Measurements from ENCODE around the gene SPZ1.

GRCh38 chr5:80326468-80326867 is 6.7 kb downstream of the SPZ1 start:
- TF ChIP-seq CTCF (CRISPR knock-in tag; IDR thresholded peaks at IDR 0.05) (no peak), KDM1A (CRISPR knock-in tag; IDR thresholded peaks at IDR 0.05) (no peak), THAP9 (CRISPR knock-in tag; IDR thresholded peaks at IDR 0.05; ENCODE audit: borderline replicate concordance) (no peak), MXI1 (IDR thresholded peaks at IDR 0.05; ENCODE audit: borderline replicate concordance, low read depth, low read length) (no peak), MTA3 (CRISPR knock-in tag; IDR thresholded peaks at IDR 0.05) (no peak), YY1 (IDR thresholded peaks at IDR 0.05; ENCODE audit: insufficient read depth, insufficient replicate concordance, low read depth, low read length) (no peak), POLR2A (IDR thresholded peaks at IDR 0.05; ENCODE audit: insufficient read depth in 1 of 2, low read depth in 2 of 2, low read length in 2 of 2) (no peak), PRDM15 (CRISPR knock-in tag; IDR thresholded peaks at IDR 0.05) (no peak), EZH2 (conservative IDR thresholded peaks at IDR 0.05; ENCODE audit: low read depth, low read length) (no peak), RBFOX2 (IDR thresholded peaks at IDR 0.05; ENCODE audit: low read depth, low read length) (no peak), RFX5 (IDR thresholded peaks at IDR 0.05; ENCODE audit: low read depth, low read length) (no peak), HNRNPH1 (optimal IDR thresholded peaks at IDR 0.05; ENCODE audit: low read depth, low read length) (no peak), EP300 (IDR thresholded peaks at IDR 0.05; ENCODE audit: low read depth in 2 of 2, low read length in 2 of 2) (no peak), EP300 (CRISPR knock-in tag; IDR thresholded peaks at IDR 0.05; ENCODE audit: borderline replicate concordance) (no peak), ONECUT2 (CRISPR knock-in tag; IDR thresholded peaks at IDR 0.05) (no peak)

All from HepG2 (cell line).